ENCODE results near the gene FLYWCH1. TPM values are rescaled to one million over a fixed set of nuclear protein-coding genes. Genes with fewer than 3 reads are reported as not detected.

FLYWCH1 gene
- total and polyA plus RNA-seq, 7 experiments from 2014 or later, result 12.4 to 149 (median 72.3) TPM

- Histone ChIP-seq H3K4me3 (ENCODE audit: low read length) (no peak overlapping the region), H3K4me1 (ENCODE audit: control insufficient read depth in 2 of 2, insufficient read depth in 2 of 2, low read length in 2 of 2) (peaks cover 6 to 7% of the 10 kb centered on the region in 2 donors), H3K9me3 (ENCODE audit: control insufficient read depth in 2 of 3, low read length in 3 of 3) (no peaks in the 10 kb centered on the region), H3K27me3 (ENCODE audit: control insufficient read depth in 2 of 2, insufficient read depth in 2 of 2, low read length in 2 of 2) (peaks cover 0 to 15% of the 10 kb centered on the region in 2 donors), H3K36me3 (ENCODE audit: control insufficient read depth in 2 of 3, insufficient read depth in 3 of 3, low read length in 3 of 3) (no peaks in the 10 kb centered on the region), H3K27ac (ENCODE audit: low read depth, low read length) (no peak overlapping the region)
- H3K27ac Mint-ChIP-seq, result no peak overlapping the region
- peaks cover 8 to 15% (median 10%) of the 10 kb centered on the region in 5 donors for H3K27me3 Mint-ChIP-seq
- peaks cover 0 to 1% (median 0%) of the 10 kb centered on the region in 5 donors for H3K36me3 Mint-ChIP-seq
- CTCF ChIA-PET, result no interaction called here
- DNase-seq (no peak), ATAC-seq (no peak)
- H3K9me3 Mint-ChIP-seq, result peaks cover 0 to 3% (median 0%) of the 10 kb centered on the region in 11 donors
- H3K4me1 Mint-ChIP-seq, result peaks cover 5 to 22% (median 11%) of the 10 kb centered on the region in 7 donors
- H3K4me3 Mint-ChIP-seq, result peak overlapping the region in 9 of 10 donors; percentile 32 to 78 (median 55)
- intact Hi-C loops (cut with micrococcal nuclease), result loop anchor here in 1 of 2 donors (2.0 kb wide), 1 partner anchor 49 kb away; the partner anchor contains the start of gene TNFRSF12A
- POLR2A ChIA-PET, result no interaction called here
These were observed 59.6 kb downstream of the FLYWCH1 start for GRCh38 chr16:2971134-2971984.

- Histone ChIP-seq H3K27ac (ENCODE audit: low read depth, low read length) (no peak overlapping the region), H3K27me3 (ENCODE audit: control insufficient read depth in 2 of 2, insufficient read depth in 2 of 2, low read length in 2 of 2) (peaks cover 0 to 15% of the 10 kb centered on the region in 2 donors), H3K4me1 (ENCODE audit: control insufficient read depth in 2 of 2, insufficient read depth in 2 of 2, low read length in 2 of 2) (peaks cover 6 to 7% of the 10 kb centered on the region in 2 donors), H3K36me3 (ENCODE audit: control insufficient read depth in 2 of 3, insufficient read depth in 3 of 3, low read length in 3 of 3) (no peaks in the 10 kb centered on the region), H3K9me3 (ENCODE audit: control insufficient read depth in 2 of 3, low read length in 3 of 3) (no peaks in the 10 kb centered on the region), H3K4me3 (ENCODE audit: low read length) (no peak overlapping the region)
- Mint-ChIP-seq H3K4me1 (peaks cover 5 to 22% (median 11%) of the 10 kb centered on the region in 7 donors), H3K4me3 (peak overlapping the region in 3 of 10 donors; percentile 32 to 68 (median 53)), H3K36me3 (peaks cover 0 to 4% (median 0%) of the 10 kb centered on the region in 5 donors), H3K27me3 (peaks cover 8 to 15% (median 9%) of the 10 kb centered on the region in 5 donors), H3K9me3 (peaks cover 0 to 3% (median 0%) of the 10 kb centered on the region in 11 donors), H3K27ac (peak overlapping the region in 1 of 9 donors; percentile 42)
- intact Hi-C loops (cut with micrococcal nuclease), result loop anchor here in 1 of 2 donors (2.0 kb wide), 1 partner anchor 49 kb away; the partner anchor contains the start of gene TNFRSF12A
- ATAC-seq, result no peak
- ChIA-PET CTCF (interaction anchor here (0.9 to 1.2 kb wide), 2 partner anchors 11 to 12 kb away, joined by 3 to 4 read pairs; no protein-coding TSS in a partner anchor), POLR2A (interaction anchor here (1.0 kb wide), 1 partner anchor 9 kb away, joined by 3 read pairs; no protein-coding TSS in a partner anchor)
- no peak for DNase-seq
These were observed 60.5 kb downstream of the FLYWCH1 start for GRCh38 chr16:2971985-2972784.

- POLR2A ChIA-PET, result interaction anchor here (1.0 kb wide), 1 partner anchor 8 kb away, joined by 3 read pairs; no protein-coding TSS in a partner anchor
These were observed 61.4 kb downstream of the FLYWCH1 start for GRCh38 chr16:2973093-2973492.

GRCh38 chr16:2973605-2974318 lies 62.0 kb downstream of the FLYWCH1 start:
- no peaks in the 10 kb centered on the region for H3K9me3 ChIP-seq (ENCODE audit: control insufficient read depth in 2 of 3, low read length in 3 of 3)
- peaks cover 0 to 6% (median 0%) of the 10 kb centered on the region in 5 donors for H3K27me3 Mint-ChIP-seq
- peaks cover 0 to 1% (median 0%) of the 10 kb centered on the region in 11 donors for H3K9me3 Mint-ChIP-seq
- H3K4me3 ChIP-seq (ENCODE audit: low read length), result no peak overlapping the region
- no peak for DNase-seq
- no peak overlapping the region for H3K27ac Mint-ChIP-seq
- peaks cover 2 to 6% of the 10 kb centered on the region in 2 donors for H3K4me1 ChIP-seq (ENCODE audit: control insufficient read depth in 2 of 2, insufficient read depth in 2 of 2, low read length in 2 of 2)
- no peak overlapping the region for H3K27ac ChIP-seq (ENCODE audit: low read depth, low read length)
- CTCF ChIA-PET, result interaction anchor here (0.6 kb wide), 1 partner anchor 122 kb away, joined by 4 read pairs; no protein-coding TSS in a partner anchor
- POLR2A ChIA-PET, result no interaction called here
- H3K27me3 ChIP-seq (ENCODE audit: control insufficient read depth in 2 of 2, insufficient read depth in 2 of 2, low read length in 2 of 2), result peaks cover 0 to 1% of the 10 kb centered on the region in 2 donors
- H3K4me3 Mint-ChIP-seq, result no peak overlapping the region
- intact Hi-C loops (cut with micrococcal nuclease), result no loop called here
- H3K4me1 Mint-ChIP-seq, result peaks cover 0 to 22% (median 4%) of the 10 kb centered on the region in 7 donors
- H3K36me3 ChIP-seq (ENCODE audit: control insufficient read depth in 2 of 3, insufficient read depth in 3 of 3, low read length in 3 of 3), result no peaks in the 10 kb centered on the region
- no peak for ATAC-seq
- peaks cover 0 to 2% (median 0%) of the 10 kb centered on the region in 5 donors for H3K36me3 Mint-ChIP-seq

More at GRCh38 chr16:2973093-2973492, 61.4 kb downstream of the FLYWCH1 start:
- Histone ChIP-seq H3K27ac (ENCODE audit: low read depth, low read length) (no peak overlapping the region), H3K36me3 (ENCODE audit: control insufficient read depth in 2 of 3, insufficient read depth in 3 of 3, low read length in 3 of 3) (no peaks in the 10 kb centered on the region), H3K4me3 (ENCODE audit: low read length) (no peak overlapping the region), H3K9me3 (ENCODE audit: control insufficient read depth in 2 of 3, low read length in 3 of 3) (no peaks in the 10 kb centered on the region), H3K4me1 (ENCODE audit: control insufficient read depth in 2 of 2, insufficient read depth in 2 of 2, low read length in 2 of 2) (peaks cover 6 to 7% of the 10 kb centered on the region in 2 donors), H3K27me3 (ENCODE audit: control insufficient read depth in 2 of 2, insufficient read depth in 2 of 2, low read length in 2 of 2) (peaks cover 0 to 8% of the 10 kb centered on the region in 2 donors)
- H3K4me3 Mint-ChIP-seq, result no peak overlapping the region
- ATAC-seq, result no peak
- no peak overlapping the region for H3K27ac Mint-ChIP-seq
- peaks cover 0 to 4% (median 0%) of the 10 kb centered on the region in 5 donors for H3K36me3 Mint-ChIP-seq
- H3K27me3 Mint-ChIP-seq, result peaks cover 5 to 12% (median 6%) of the 10 kb centered on the region in 5 donors
- DNase-seq, result no peak
- H3K9me3 Mint-ChIP-seq, result peaks cover 0 to 3% (median 0%) of the 10 kb centered on the region in 11 donors
- CTCF ChIA-PET, result interaction anchor here (1.2 kb wide), 1 partner anchor 11 kb away, joined by 4 read pairs; no protein-coding TSS in a partner anchor
- peaks cover 5 to 26% (median 10%) of the 10 kb centered on the region in 7 donors for H3K4me1 Mint-ChIP-seq
- intact Hi-C loops (cut with micrococcal nuclease), result no loop called here

GRCh38 chr16:2974319-2975056 lies 62.8 kb downstream of the FLYWCH1 start:
- no peak overlapping the region for H3K27ac Mint-ChIP-seq
- no peak overlapping the region for H3K4me3 Mint-ChIP-seq
- Histone ChIP-seq H3K4me3 (ENCODE audit: low read length) (no peak overlapping the region), H3K4me1 (ENCODE audit: control insufficient read depth in 2 of 2, insufficient read depth in 2 of 2, low read length in 2 of 2) (peaks cover 0 to 6% of the 10 kb centered on the region in 2 donors), H3K27me3 (ENCODE audit: control insufficient read depth in 2 of 2, insufficient read depth in 2 of 2, low read length in 2 of 2) (no peaks in the 10 kb centered on the region), H3K27ac (ENCODE audit: low read depth, low read length) (no peak overlapping the region), H3K36me3 (ENCODE audit: control insufficient read depth in 2 of 3, insufficient read depth in 3 of 3, low read length in 3 of 3) (no peaks in the 10 kb centered on the region), H3K9me3 (ENCODE audit: control insufficient read depth in 2 of 3, low read length in 3 of 3) (no peaks in the 10 kb centered on the region)
- CTCF ChIA-PET, result no interaction called here
- ATAC-seq (no peak), DNase-seq (no peak)
- intact Hi-C loops (cut with micrococcal nuclease), result no loop called here
- peaks cover 0 to 2% (median 0%) of the 10 kb centered on the region in 5 donors for H3K36me3 Mint-ChIP-seq
- H3K9me3 Mint-ChIP-seq, result peaks cover 0 to 1% (median 0%) of the 10 kb centered on the region in 11 donors
- POLR2A ChIA-PET, result no interaction called here
- peaks cover 0 to 6% (median 0%) of the 10 kb centered on the region in 5 donors for H3K27me3 Mint-ChIP-seq
- peaks cover 0 to 25% (median 3%) of the 10 kb centered on the region in 7 donors for H3K4me1 Mint-ChIP-seq

All from naive thymus-derived CD4-positive, alpha-beta T cell (primary cell).